GM18858 (cell line): Measurements from ENCODE around the gene TCF19.

Experiments
- ATAC-seq: cut with Tn5 transposase; IDR thresholded peaks from one replicate; pipeline ENCODE4 v1.9.1; 2021; ENCODE audit not compliant: unreplicated experiment

The TCF19 gene

GRCh38 chr6:31202259-31203166 lies 44.1 kb downstream of the TCF19 start:
- no peak for ATAC-seq

- ATAC-seq, result peak; percentile 50
Observed at GRCh38 chr6:31203345-31203979, 45.1 kb downstream of the TCF19 start.

GRCh38 chr6:31204751-31205145 lies 46.4 kb downstream of the TCF19 start:
- no peak for ATAC-seq

GRCh38 chr6:31205638-31206037 lies 47.2 kb downstream of the TCF19 start:
- ATAC-seq, result no peak

- ATAC-seq, result no peak
Observed at GRCh38 chr6:31208506-31208905, 50.1 kb downstream of the TCF19 start.

- ATAC-seq, result no peak
Observed at GRCh38 chr6:31209137-31209536, 50.7 kb downstream of the TCF19 start.

- no peak for ATAC-seq
Observed at GRCh38 chr6:31210123-31210522, 51.7 kb downstream of the TCF19 start.

GRCh38 chr6:31210741-31211532 lies 52.5 kb downstream of the TCF19 start:
- ATAC-seq, result no peak
